Suprapubic skin (tissue), 3 donors: Measurements from ENCODE around the gene TMEM132D.

Source experiments
- CTCF ChIP-seq, 2 donors: fragments of 200-600 bp in 1 of 2; fragments of 450-650 bp in 1 of 2; sonication (generic) in 1 of 2; IDR thresholded peaks; one replicate each; pipeline ENCODE4 v1.5.1; 2016 to 2019; ENCODE audit warnings: antibody characterized with exemption in 2 of 2, mild to moderate bottlenecking in 1 of 2, moderate library complexity in 1 of 2
- EP300 ChIP-seq: sonication (generic); formaldehyde crosslinking; IDR thresholded peaks from one replicate; pipeline ENCODE4 v1.6.1; 2017; ENCODE audit warnings: antibody characterized with exemption
- POLR2A ChIP-seq, 2 donors: fragments of 450-650 bp; IDR thresholded peaks; one replicate each; pipeline ENCODE4 v1.6.1; 2017; ENCODE audit warnings: antibody characterized with exemption in 2 of 2, mild to moderate bottlenecking in 2 of 2, moderate library complexity in 2 of 2

GRCh38 chr12:129779033-129779432 lies 124.8 kb downstream of the TMEM132D start:
- no peak for TF ChIP-seq CTCF (IDR thresholded peaks at IDR 0.05)
- TF ChIP-seq POLR2A (IDR thresholded peaks at IDR 0.05): no peak
- TF ChIP-seq EP300: no peak
